Right lobe of liver (tissue), 4 donors: ENCODE data around the gene XPR1.

Experiments
- POLR2A ChIP-seq: fragments of 450-650 bp; IDR thresholded peaks from one replicate; pipeline ENCODE4 v1.6.1; 2017; ENCODE audit warnings: antibody characterized with exemption, mild to moderate bottlenecking
- TF ChIP-seq, protein P1 (sequence below), 4 donors: fragments of 200-600 bp in 3 of 4; fragments of 450-650 bp in 1 of 4; IDR thresholded peaks; one replicate each; pipeline versions ENCODE4 v1.5.1 to v1.8.0; 2016 to 2022; ENCODE audit warnings: antibody characterized with exemption in 4 of 4, mild to moderate bottlenecking in 2 of 4
- donor health status: DM: no; HTN: no; CAD: no.
- donor health status: DM: no; HTN: no; CAD: no.
- donor health status: DM: no; HTN: yes; CAD: no.

GRCh38 chr1:180848191-180848590 lies 216.4 kb downstream of the XPR1 start:
- TF ChIP-seq, protein P1, sequence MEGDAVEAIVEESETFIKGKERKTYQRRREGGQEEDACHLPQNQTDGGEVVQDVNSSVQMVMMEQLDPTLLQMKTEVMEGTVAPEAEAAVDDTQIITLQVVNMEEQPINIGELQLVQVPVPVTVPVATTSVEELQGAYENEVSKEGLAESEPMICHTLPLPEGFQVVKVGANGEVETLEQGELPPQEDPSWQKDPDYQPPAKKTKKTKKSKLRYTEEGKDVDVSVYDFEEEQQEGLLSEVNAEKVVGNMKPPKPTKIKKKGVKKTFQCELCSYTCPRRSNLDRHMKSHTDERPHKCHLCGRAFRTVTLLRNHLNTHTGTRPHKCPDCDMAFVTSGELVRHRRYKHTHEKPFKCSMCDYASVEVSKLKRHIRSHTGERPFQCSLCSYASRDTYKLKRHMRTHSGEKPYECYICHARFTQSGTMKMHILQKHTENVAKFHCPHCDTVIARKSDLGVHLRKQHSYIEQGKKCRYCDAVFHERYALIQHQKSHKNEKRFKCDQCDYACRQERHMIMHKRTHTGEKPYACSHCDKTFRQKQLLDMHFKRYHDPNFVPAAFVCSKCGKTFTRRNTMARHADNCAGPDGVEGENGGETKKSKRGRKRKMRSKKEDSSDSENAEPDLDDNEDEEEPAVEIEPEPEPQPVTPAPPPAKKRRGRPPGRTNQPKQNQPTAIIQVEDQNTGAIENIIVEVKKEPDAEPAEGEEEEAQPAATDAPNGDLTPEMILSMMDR (IDR thresholded peaks at IDR 0.05): no peak
- no peak for TF ChIP-seq POLR2A
